MM.1S (cell line): ENCODE measurements around the gene COBL.

ENCODE experiments used
- DNase-seq: peaks from one replicate; pipeline ENCODE4 v3.0.0-alpha.2; 2015
- H2AFZ ChIP-seq: fragments of 300-600 bp; sonication (generic); 2 replicates; pipeline ENCODE4 v1.6.0; 2016; ENCODE audit warnings: antibody characterized with exemption, low read length
- H3F3A ChIP-seq: fragments of 300-600 bp; sonication (generic); 2 replicates; pipeline ENCODE4 v1.6.1; 2016; ENCODE audit warnings: mild to moderate bottlenecking, antibody characterized with exemption, low read length, moderate library complexity, mixed read lengths; ENCODE audit not compliant: insufficient read depth
- H3K27ac ChIP-seq: fragments of 300-600 bp; sonication (generic); 2 replicates; pipeline ENCODE4 v1.5.1; 2016; ENCODE audit warnings: mild to moderate bottlenecking, low read length
- H3K27me3 ChIP-seq: fragments of 300-600 bp; sonication (generic); replicated peaks from 2 replicates; pipeline ENCODE4 v1.6.0; 2016; ENCODE audit warnings: low read length; ENCODE audit not compliant: insufficient read depth
- H3K36me3 ChIP-seq: fragments of 300-600 bp; sonication (generic); replicated peaks from 2 replicates; pipeline ENCODE4 v1.6.1; 2016; ENCODE audit warnings: mild to moderate bottlenecking, low read length, mixed read lengths; ENCODE audit not compliant: insufficient read depth
- H3K4me1 ChIP-seq: fragments of 300-600 bp; sonication (generic); 2 replicates; pipeline ENCODE4 v1.6.1; 2016; ENCODE audit warnings: low read length, mixed read lengths
- H3K4me2 ChIP-seq: fragments of 300-600 bp; sonication (generic); 2 replicates; pipeline ENCODE4 v1.6.0; 2016; ENCODE audit warnings: low read depth, low read length
- H3K4me3 ChIP-seq: fragments of 300-600 bp; sonication (generic); 2 replicates; pipeline ENCODE4 v1.5.1; 2016; ENCODE audit warnings: low read length, mixed read lengths
- H3K79me2 ChIP-seq: fragments of 300-600 bp; sonication (generic); 2 replicates; pipeline ENCODE4 v1.6.1; 2016; ENCODE audit warnings: mixed run types, low read length, mixed read lengths
- H3K9ac ChIP-seq: fragments of 300-600 bp; sonication (generic); 2 replicates; pipeline ENCODE4 v1.6.1; 2016; ENCODE audit warnings: low read length, mixed read lengths
- H3K9me2 ChIP-seq: fragments of 300-600 bp; sonication (generic); replicated peaks from 2 replicates; pipeline ENCODE4 v1.6.1; 2016; ENCODE audit warnings: mild to moderate bottlenecking, low read length, mixed read lengths; ENCODE audit not compliant: insufficient read depth
- H3K9me3 ChIP-seq: fragments of 300-600 bp; sonication (generic); replicated peaks from 2 replicates; pipeline ENCODE4 v1.6.1; 2016; ENCODE audit warnings: mild to moderate bottlenecking, low read length, mixed read lengths; ENCODE audit not compliant: insufficient read depth
- H4K20me1 ChIP-seq: fragments of 300-600 bp; sonication (generic); 2 replicates; pipeline ENCODE4 v1.6.1; 2016; ENCODE audit warnings: mild to moderate bottlenecking, low read length, moderate library complexity, mixed read lengths; ENCODE audit not compliant: insufficient read depth
- EZH2 ChIP-seq: fragments of 300-600 bp; sonication (generic); optimal IDR thresholded peaks from 2 replicates; pipeline ENCODE3; 2017; ENCODE audit warnings: low read depth, mild to moderate bottlenecking, antibody characterized with exemption, low read length, mixed read lengths
- EZH2phosphoT487 ChIP-seq: fragments of 300-600 bp; sonication (generic); IDR thresholded peaks from 2 replicates; pipeline ENCODE4 v1.6.1; 2018; ENCODE audit warnings: antibody characterized with exemption, low read length
- TF ChIP-seq, protein P1 (sequence below): fragments of 300-600 bp; sonication (generic); IDR thresholded peaks from 2 replicates; pipeline ENCODE4 v1.5.1; 2016; ENCODE audit warnings: antibody characterized with exemption, low read length, mixed read lengths

COBL gene

DNA sequence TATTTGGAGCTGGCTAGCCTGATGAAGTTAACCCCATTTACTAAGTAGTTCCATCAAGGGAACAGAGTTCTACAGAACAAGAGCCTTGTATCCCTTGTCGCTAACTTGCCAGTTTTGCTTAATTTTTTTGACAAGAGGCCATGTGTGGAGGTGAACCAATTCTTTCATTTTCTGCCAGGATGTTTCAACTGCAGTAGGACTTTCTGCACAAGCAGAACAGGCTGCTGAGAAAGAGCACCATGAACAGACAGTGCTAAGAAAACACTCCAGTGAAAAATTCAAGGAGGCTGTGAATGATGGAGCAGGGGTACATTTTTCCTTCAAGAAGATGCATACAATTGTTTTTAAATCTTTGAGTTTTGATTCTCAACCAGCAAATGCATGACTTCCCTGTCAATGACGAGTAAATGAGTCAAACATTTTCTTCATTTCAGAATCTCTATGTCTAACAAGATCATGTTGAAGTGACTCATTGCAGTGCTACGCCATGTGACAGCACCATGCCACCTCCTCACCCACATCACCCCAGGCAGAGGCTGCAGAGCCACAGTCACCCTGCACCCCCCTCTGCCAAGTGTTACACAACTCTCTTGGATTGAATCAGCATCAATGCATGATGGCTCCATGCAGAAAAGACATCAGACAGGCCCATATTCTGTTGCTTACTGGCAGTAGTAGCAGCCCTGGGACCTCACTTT lies 193.1 kb downstream of the COBL start:
- no peaks in the 10 kb centered on the region for H4K20me1 ChIP-seq
- H3K4me2 ChIP-seq, result no peak overlapping the region

GRCh38 chr7:51121931-51122425 lies 194.6 kb downstream of the COBL start:
- H3F3A ChIP-seq, result no peaks in the 10 kb centered on the region
- no peak overlapping the region for H3K4me3 ChIP-seq
- no peak overlapping the region for H3K27ac ChIP-seq
- H2AFZ ChIP-seq, result no peak overlapping the region
- no peak overlapping the region for H3K9ac ChIP-seq
- no peaks in the 10 kb centered on the region for H3K4me1 ChIP-seq
- H3K36me3 ChIP-seq, result no peaks in the 10 kb centered on the region
- DNase-seq, result no peak
- H3K79me2 ChIP-seq, result no peaks in the 10 kb centered on the region
- H3K9me3 ChIP-seq, result no peaks in the 10 kb centered on the region
- no peaks in the 10 kb centered on the region for H4K20me1 ChIP-seq
- TF ChIP-seq, protein P1, sequence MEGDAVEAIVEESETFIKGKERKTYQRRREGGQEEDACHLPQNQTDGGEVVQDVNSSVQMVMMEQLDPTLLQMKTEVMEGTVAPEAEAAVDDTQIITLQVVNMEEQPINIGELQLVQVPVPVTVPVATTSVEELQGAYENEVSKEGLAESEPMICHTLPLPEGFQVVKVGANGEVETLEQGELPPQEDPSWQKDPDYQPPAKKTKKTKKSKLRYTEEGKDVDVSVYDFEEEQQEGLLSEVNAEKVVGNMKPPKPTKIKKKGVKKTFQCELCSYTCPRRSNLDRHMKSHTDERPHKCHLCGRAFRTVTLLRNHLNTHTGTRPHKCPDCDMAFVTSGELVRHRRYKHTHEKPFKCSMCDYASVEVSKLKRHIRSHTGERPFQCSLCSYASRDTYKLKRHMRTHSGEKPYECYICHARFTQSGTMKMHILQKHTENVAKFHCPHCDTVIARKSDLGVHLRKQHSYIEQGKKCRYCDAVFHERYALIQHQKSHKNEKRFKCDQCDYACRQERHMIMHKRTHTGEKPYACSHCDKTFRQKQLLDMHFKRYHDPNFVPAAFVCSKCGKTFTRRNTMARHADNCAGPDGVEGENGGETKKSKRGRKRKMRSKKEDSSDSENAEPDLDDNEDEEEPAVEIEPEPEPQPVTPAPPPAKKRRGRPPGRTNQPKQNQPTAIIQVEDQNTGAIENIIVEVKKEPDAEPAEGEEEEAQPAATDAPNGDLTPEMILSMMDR, result no peak
- TF ChIP-seq EZH2phosphoT487, result no peak
- no peak for TF ChIP-seq EZH2
- no peaks in the 10 kb centered on the region for H3K9me2 ChIP-seq
- no peaks in the 10 kb centered on the region for H3K27me3 ChIP-seq
- no peak overlapping the region for H3K4me2 ChIP-seq

More for the DNA sequence above, 193.1 kb downstream of the COBL start:
- H3F3A ChIP-seq, result no peaks in the 10 kb centered on the region
- DNase-seq, result no peak
- H3K9ac ChIP-seq, result no peak overlapping the region
- H3K9me2 ChIP-seq, result no peaks in the 10 kb centered on the region
- H3K27ac ChIP-seq, result no peak overlapping the region
- H2AFZ ChIP-seq, result no peak overlapping the region
- H3K4me3 ChIP-seq, result no peak overlapping the region
- H3K27me3 ChIP-seq, result no peaks in the 10 kb centered on the region
- no peaks in the 10 kb centered on the region for H3K4me1 ChIP-seq
- no peaks in the 10 kb centered on the region for H3K79me2 ChIP-seq
- H3K9me3 ChIP-seq, result no peaks in the 10 kb centered on the region
- H3K36me3 ChIP-seq, result no peaks in the 10 kb centered on the region
- no peak for TF ChIP-seq EZH2
- TF ChIP-seq EZH2phosphoT487, result no peak
- TF ChIP-seq, protein P1, result no peak

DNA sequence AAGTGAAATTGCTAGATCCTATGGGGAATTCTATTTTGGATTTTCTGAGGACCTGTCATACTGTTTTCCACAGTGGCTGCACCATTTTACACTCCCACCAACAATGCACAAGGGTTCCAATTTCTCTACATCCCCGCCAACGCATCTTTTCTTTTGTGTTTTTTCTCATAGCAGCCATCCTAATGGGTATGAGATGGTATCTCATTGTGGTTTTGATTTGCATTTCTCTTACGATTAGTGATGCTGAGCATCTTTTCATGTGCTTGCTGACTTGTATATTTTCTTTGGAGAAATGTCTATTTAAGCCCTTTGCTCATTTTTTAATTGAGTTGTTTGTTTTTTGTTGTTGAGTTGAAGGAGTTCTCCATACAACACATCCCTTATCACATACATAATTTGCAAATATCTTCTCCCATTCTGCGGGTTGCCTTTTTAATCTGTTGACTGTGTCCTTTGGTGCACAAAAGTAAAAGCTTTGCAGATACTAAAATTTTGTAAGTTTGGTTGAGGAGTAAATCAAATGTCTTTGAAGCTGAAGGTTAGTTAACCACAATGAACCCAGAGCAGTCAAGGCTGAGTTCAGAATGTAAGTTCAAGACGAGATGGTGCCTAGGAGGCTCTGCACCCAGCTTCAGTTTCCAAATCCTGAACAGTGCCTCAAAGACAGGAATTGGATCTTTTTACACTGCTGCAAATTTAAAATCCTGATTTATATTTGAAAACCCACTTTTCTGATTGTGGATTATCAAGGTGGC lies 195.4 kb downstream of the COBL start:
- Histone ChIP-seq H3K9ac (no peak overlapping the region), H3K4me3 (no peak overlapping the region), H3K79me2 (no peaks in the 10 kb centered on the region), H3K4me1 (no peaks in the 10 kb centered on the region), H3K27me3 (no peaks in the 10 kb centered on the region), H3K9me2 (no peaks in the 10 kb centered on the region), H3F3A (no peaks in the 10 kb centered on the region), H3K4me2 (no peak overlapping the region), H4K20me1 (no peaks in the 10 kb centered on the region), H3K9me3 (no peaks in the 10 kb centered on the region), H2AFZ (no peak overlapping the region), H3K36me3 (no peaks in the 10 kb centered on the region), H3K27ac (no peak overlapping the region)
- DNase-seq, result no peak
- no peak for TF ChIP-seq EZH2
- no peak for TF ChIP-seq EZH2phosphoT487
- TF ChIP-seq, protein P1, result no peak
